ENCODE data around the gene DAGLA.
A peak's percentile ranks its signal among the peaks of the same experiment; 100 is the strongest.

Gene DAGLA

DNA sequence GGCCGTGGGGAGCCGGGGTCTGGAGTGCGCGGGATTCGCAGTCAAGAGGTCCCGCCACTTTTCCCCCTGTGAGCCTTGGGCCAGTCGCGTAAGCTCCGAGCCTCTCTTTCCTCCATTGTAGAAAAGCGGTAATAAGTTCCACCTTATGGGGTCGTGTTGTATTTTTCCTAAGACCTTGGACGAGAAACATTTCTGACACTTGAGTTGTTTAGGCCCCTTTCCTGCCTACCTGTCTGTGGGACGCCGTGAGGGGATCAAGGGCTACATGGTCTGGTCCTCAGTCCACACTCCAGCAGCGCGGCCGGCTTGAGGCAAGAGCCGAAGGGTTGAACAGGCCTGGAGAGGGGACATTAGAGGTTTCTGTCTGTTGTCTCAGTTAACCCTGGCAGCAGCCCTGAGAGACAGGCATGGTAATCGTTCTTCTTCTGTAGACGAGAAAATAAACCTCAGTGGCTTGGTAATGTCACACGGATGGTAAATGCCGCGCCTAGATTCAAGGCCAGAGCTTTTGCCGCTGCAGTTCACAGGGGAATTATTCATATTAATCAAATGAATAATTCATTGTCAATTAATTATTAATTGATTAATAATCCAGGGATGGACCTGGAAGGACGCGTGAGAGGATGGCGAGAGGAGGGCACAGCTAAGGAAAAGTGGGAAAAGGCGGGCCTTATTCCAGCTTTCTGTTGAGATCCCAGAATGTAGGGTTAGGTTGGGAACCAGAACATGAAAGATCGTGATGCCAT lies 113.1 kb downstream of the DAGLA start:
- in situ Hi-C loops (cut with HindIII; ENCODE audit: low sequenced_read_pairs), result no loop called here
- TF ChIP-seq, protein P1, sequence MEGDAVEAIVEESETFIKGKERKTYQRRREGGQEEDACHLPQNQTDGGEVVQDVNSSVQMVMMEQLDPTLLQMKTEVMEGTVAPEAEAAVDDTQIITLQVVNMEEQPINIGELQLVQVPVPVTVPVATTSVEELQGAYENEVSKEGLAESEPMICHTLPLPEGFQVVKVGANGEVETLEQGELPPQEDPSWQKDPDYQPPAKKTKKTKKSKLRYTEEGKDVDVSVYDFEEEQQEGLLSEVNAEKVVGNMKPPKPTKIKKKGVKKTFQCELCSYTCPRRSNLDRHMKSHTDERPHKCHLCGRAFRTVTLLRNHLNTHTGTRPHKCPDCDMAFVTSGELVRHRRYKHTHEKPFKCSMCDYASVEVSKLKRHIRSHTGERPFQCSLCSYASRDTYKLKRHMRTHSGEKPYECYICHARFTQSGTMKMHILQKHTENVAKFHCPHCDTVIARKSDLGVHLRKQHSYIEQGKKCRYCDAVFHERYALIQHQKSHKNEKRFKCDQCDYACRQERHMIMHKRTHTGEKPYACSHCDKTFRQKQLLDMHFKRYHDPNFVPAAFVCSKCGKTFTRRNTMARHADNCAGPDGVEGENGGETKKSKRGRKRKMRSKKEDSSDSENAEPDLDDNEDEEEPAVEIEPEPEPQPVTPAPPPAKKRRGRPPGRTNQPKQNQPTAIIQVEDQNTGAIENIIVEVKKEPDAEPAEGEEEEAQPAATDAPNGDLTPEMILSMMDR (IDR thresholded peaks at IDR 0.05; ENCODE audit: low read depth, low read length, missing control alignments), result no peak
- peak overlapping the region; percentile 76 for H3K4me3 ChIP-seq (ENCODE audit: low read depth, low read length)
- DNase-seq (ENCODE audit: low read depth), result no peak

DNA sequence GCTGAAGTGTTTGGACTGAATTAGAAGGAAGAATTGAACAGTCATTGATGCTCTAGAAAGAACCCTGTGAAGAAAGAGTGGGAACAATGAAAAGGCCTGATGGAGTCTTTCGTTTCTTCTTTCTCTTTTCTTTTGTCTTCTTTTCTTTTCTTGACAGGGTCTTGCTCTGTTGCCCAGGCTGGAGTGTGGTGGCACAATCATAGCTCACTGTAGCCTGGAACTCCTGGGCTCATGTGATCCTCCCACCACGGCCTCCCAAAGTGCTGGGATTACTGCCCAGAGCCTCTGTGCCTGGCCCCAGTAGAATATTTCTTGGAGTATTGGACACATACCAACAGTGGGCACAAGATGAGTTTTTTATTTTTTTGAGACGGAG lies 113.6 kb downstream of the DAGLA start:
- TF ChIP-seq, protein P1 (IDR thresholded peaks at IDR 0.05; ENCODE audit: low read depth, low read length, missing control alignments), result no peak
- DNase-seq (ENCODE audit: low read depth), result no peak
- in situ Hi-C loops (cut with HindIII; ENCODE audit: low sequenced_read_pairs), result no loop called here
- H3K4me3 ChIP-seq (ENCODE audit: low read depth, low read length), result peak overlapping the region; percentile 76

GRCh38 chr11:61794579-61794978 lies 114.4 kb downstream of the DAGLA start:
- DNase-seq (ENCODE audit: low read depth), result no peak
- in situ Hi-C loops (cut with HindIII; ENCODE audit: low sequenced_read_pairs), result no loop called here
- TF ChIP-seq, protein P1 (IDR thresholded peaks at IDR 0.05; ENCODE audit: low read depth, low read length, missing control alignments), result no peak
- no peak overlapping the region for H3K4me3 ChIP-seq (ENCODE audit: low read depth, low read length)

- in situ Hi-C loops (cut with HindIII; ENCODE audit: low sequenced_read_pairs), result no loop called here
- TF ChIP-seq, protein P1 (IDR thresholded peaks at IDR 0.05; ENCODE audit: low read depth, low read length, missing control alignments), result no peak
- no peak overlapping the region for H3K4me3 ChIP-seq (ENCODE audit: low read depth, low read length)
- DNase-seq (ENCODE audit: low read depth), result no peak
Measured at GRCh38 chr11:61795459-61795858, 115.3 kb downstream of the DAGLA start.

DNA sequence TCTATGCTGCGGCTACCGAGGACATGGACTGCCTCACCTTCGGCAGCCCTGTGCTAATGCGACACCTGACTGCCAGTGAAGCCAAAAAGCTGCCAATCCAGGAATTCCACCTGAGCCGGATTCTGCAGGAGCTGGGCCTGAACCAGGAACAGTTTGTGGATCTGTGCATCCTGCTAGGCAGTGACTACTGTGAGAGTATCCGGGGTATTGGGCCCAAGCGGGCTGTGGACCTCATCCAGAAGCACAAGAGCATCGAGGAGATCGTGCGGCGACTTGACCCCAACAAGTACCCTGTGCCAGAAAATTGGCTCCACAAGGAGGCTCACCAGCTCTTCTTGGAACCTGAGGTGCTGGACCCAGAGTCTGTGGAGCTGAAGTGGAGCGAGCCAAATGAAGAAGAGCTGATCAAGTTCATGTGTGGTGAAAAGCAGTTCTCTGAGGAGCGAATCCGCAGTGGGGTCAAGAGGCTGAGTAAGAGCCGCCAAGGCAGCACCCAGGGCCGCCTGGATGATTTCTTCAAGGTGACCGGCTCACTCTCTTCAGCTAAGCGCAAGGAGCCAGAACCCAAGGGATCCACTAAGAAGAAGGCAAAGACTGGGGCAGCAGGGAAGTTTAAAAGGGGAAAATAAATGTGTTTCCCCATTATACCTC lies 115.8 kb downstream of the DAGLA start:
- no peak for DNase-seq (ENCODE audit: low read depth)
- no peak overlapping the region for H3K4me3 ChIP-seq (ENCODE audit: low read depth, low read length)
- in situ Hi-C loops (cut with HindIII; ENCODE audit: low sequenced_read_pairs), result no loop called here
- TF ChIP-seq, protein P1 (IDR thresholded peaks at IDR 0.05; ENCODE audit: low read depth, low read length, missing control alignments), result no peak

Measured in astrocyte of the cerebellum (primary cell).